Erythroblast (primary cell): Measurements from ENCODE around the gene NOS1AP.

Source experiments
- GATA1 ChIP-seq: IDR thresholded peaks from 2 replicates; pipeline ENCODE4 v1.6.1; 2011; ENCODE audit warnings: low read depth, mild to moderate bottlenecking, control low read depth, low read length, moderate library complexity
- POLR2A ChIP-seq: IDR thresholded peaks from 2 replicates; pipeline ENCODE4 v1.6.1; 2011; ENCODE audit warnings: mild to moderate bottlenecking, low read length

DNA sequence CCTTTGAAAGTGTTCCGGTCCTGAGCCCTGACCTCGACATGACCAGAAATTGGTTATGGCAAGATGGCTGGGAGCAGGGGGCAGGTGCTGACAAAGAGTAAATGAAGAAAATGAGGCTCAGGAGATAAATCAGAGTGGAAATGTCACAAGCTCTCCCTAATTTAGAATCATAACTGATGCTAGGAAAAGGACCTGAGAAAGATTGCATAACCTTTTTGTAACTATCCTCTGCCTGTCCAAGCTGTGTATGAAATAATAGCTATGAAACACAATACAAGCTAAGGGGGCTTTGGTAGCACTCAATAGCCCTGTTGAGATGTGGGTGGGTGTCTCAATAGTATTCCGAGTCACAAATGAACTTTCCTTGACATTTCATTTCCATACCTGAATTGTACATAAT lies 12.9 kb upstream of the NOS1AP start:
- TF ChIP-seq POLR2A (no peak), GATA1 (no peak)
